Keratinocyte (primary cell): Measurements from ENCODE around the gene NLRP11. TPM values are rescaled to one million over a fixed set of nuclear protein-coding genes. Genes with fewer than 3 reads are reported as not detected.
"Not testable (repeated sequence)": the region's sequence is repeated elsewhere in the genome, so short reads cannot be mapped to it uniquely, and the experiment has no call there.

Source experiments
- DNase-seq: peaks from one replicate; pipeline ENCODE4 v3.0.0-alpha.2; 2011; ENCODE audit warnings: low read depth, missing footprints, low spot score
- FAIRE-seq: peaks from 2 replicates; lab custom pipeline; 2011; peaks lifted over from hg19 to GRCh38; lab: Jason Lieb, UNC
- H2AFZ ChIP-seq: 2 replicates; pipeline ENCODE4 v1.6.0; 2012; ENCODE audit warnings: low read length, control low read depth, inconsistent platforms; ENCODE audit not compliant: control insufficient read depth
- H3K27ac ChIP-seq: 2 replicates; pipeline ENCODE4 v1.5.1; 2011; ENCODE audit warnings: low read length; ENCODE audit not compliant: control insufficient read depth, insufficient read depth
- H3K27me3 ChIP-seq: 3 replicates; pipeline ENCODE4 v1.6.0; 2011; ENCODE audit warnings: low read length; ENCODE audit not compliant: control insufficient read depth, insufficient read depth; ENCODE audit errors: extremely low read depth
- H3K36me3 ChIP-seq, 2 experiments: 2 replicates in 1 of 2; 3 replicates in 1 of 2; pipeline ENCODE4 v1.5.1; 2011; ENCODE audit warnings: low read length in 2 of 2, mild to moderate bottlenecking in 1 of 2; ENCODE audit not compliant: control insufficient read depth in 2 of 2, insufficient read depth in 2 of 2; ENCODE audit errors: extremely low read depth in 1 of 2
- H3K4me1 ChIP-seq: 3 replicates; pipeline ENCODE4 v1.5.1; 2011; ENCODE audit warnings: low read length; ENCODE audit not compliant: control insufficient read depth, insufficient read depth; ENCODE audit errors: extremely low read depth
- H3K4me2 ChIP-seq: 3 replicates; pipeline ENCODE4 v1.6.0; 2011; ENCODE audit warnings: low read depth, low read length; ENCODE audit not compliant: control insufficient read depth, insufficient read depth; ENCODE audit errors: extremely low read depth
- H3K4me3 ChIP-seq, 3 experiments: fragments of 200-600 bp in 1 of 3; sonication (generic) in 1 of 3; 2 replicates in 2 of 3; 3 replicates in 1 of 3; pipeline ENCODE4 v1.5.1; 2011 to 2016; ENCODE audit warnings: low read length in 3 of 3, mild to moderate bottlenecking in 3 of 3, control low read depth in 2 of 3, inconsistent platforms in 1 of 3, low read depth in 1 of 3, mixed read lengths in 1 of 3, mixed run types in 1 of 3, moderate library complexity in 1 of 3; ENCODE audit not compliant: control insufficient read depth in 2 of 3, insufficient read depth in 2 of 3; ENCODE audit errors: extremely low read depth in 1 of 3
- H3K79me2 ChIP-seq: 2 replicates; pipeline ENCODE4 v1.6.0; 2012; ENCODE audit warnings: low read length; ENCODE audit not compliant: control insufficient read depth, insufficient read depth
- H3K9ac ChIP-seq: 3 replicates; pipeline ENCODE4 v1.6.0; 2011; ENCODE audit warnings: low read length; ENCODE audit not compliant: control insufficient read depth, insufficient read depth; ENCODE audit errors: extremely low read depth
- H3K9me1 ChIP-seq: 3 replicates; pipeline ENCODE4 v1.6.0; 2011; ENCODE audit warnings: low read length; ENCODE audit not compliant: control insufficient read depth, insufficient read depth; ENCODE audit errors: extremely low read depth
- H3K9me3 ChIP-seq: 2 replicates; pipeline ENCODE4 v1.5.1; 2012; ENCODE audit warnings: low read depth, low read length; ENCODE audit not compliant: control insufficient read depth
- H4K20me1 ChIP-seq: 3 replicates; pipeline ENCODE4 v1.6.0; 2011; ENCODE audit warnings: low read length; ENCODE audit not compliant: control insufficient read depth, insufficient read depth; ENCODE audit errors: extremely low read depth
- CTCF ChIP-seq, 3 experiments: IDR thresholded peaks in 1 of 3; conservative IDR thresholded peaks in 1 of 3; optimal IDR thresholded peaks in 1 of 3; 2 replicates in 2 of 3; 3 replicates in 1 of 3; pipeline versions ENCODE3 to v1.5.1; 2011; ENCODE audit warnings: low read length in 3 of 3, mild to moderate bottlenecking in 3 of 3, moderate library complexity in 2 of 3, control low read depth in 1 of 3, inconsistent platforms in 1 of 3; ENCODE audit not compliant: insufficient read depth in 2 of 3; ENCODE audit errors: extremely low read depth in 1 of 3
- EZH2 ChIP-seq: IDR thresholded peaks from one replicate; pipeline ENCODE4 v1.6.1; 2012; ENCODE audit warnings: inconsistent platforms, mild to moderate bottlenecking, low read length, moderate library complexity
- dilution Hi-C: fragments of 300-500 bp; cut with MboI; formaldehyde crosslinking; loops from one replicate; pipeline ENCODE4 v1.7.0; 2020; ENCODE audit warnings: low sequenced_read_pairs; ENCODE audit not compliant: extremely low pct_ligation_motif_present
- polyA plus RNA-seq, 5 experiments: library from polyadenylated mRNA; depleted of rRNA in 3 of 5; stranded (reverse) in 3 of 5; stranded (forward) in 1 of 5; unstranded in 1 of 5; fragments of >200 nt; gene quantifications; 1 replicate in 1 of 5; 2 replicates in 3 of 5; 3 replicates in 1 of 5; pipeline versions ENCODE4 v1.2.1 to v1.2.3, GENCODE V29; 2011 to 2012; ENCODE audit warnings: missing spikeins in 2 of 5, low read depth in 1 of 5, low replicate concordance in 1 of 5

Gene NLRP11
- polyA plus RNA-seq, 1 donor (not counting 4 experiments of a cell fraction or from before 2014, with no cell fraction given): not detected

DNA sequence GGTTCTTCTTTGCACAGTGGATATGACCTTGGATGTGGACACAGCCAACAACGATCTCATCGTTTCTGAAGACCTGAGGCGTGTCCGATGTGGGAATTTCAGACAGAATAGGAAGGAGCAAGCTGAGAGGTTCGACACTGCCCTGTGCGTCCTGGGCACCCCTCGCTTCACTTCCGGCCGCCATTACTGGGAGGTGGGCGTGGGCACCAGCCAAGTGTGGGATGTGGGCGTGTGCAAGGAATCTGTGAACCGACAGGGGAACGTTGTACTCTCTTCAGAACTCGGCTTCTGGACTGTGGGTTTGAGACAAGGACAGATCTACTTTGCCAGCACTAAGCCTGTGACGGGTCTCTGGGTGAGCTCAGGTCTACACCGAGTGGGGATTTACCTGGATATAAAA, 53.5 kb downstream of the NLRP11 start:
- Histone ChIP-seq H3K9ac (no peak overlapping the region), H2AFZ (no peak overlapping the region), H3K4me2 (no peak overlapping the region), H3K79me2 (no peaks in the 10 kb centered on the region), H3K9me3 (no peaks in the 10 kb centered on the region), H3K4me3 (no peak overlapping the region), H3K27me3 (no peaks in the 10 kb centered on the region), H3K9me1 (no peaks in the 10 kb centered on the region), H3K4me1 (no peaks in the 10 kb centered on the region), H4K20me1 (no peaks in the 10 kb centered on the region), H3K27ac (no peak overlapping the region), H3K36me3 (no peaks in the 10 kb centered on the region)
- dilution Hi-C loops: no loop called here
- DNase-seq (no peak), FAIRE-seq (no peak)
- no peak for TF ChIP-seq EZH2
- TF ChIP-seq CTCF (optimal IDR thresholded peaks at IDR 0.05 in 1 of 3, IDR thresholded peaks at IDR 0.05 in 1 of 3, conservative IDR thresholded peaks at IDR 0.05 in 1 of 3; ENCODE audit: extremely low read depth in 1 of 3, insufficient read depth in 2 of 3, low read length in 3 of 3): no peak

- no peak for DNase-seq
- no peak for FAIRE-seq
- H3K9ac ChIP-seq: no peak overlapping the region
- TF ChIP-seq EZH2 (no peak), CTCF (optimal IDR thresholded peaks at IDR 0.05 in 1 of 3, IDR thresholded peaks at IDR 0.05 in 1 of 3, conservative IDR thresholded peaks at IDR 0.05 in 1 of 3; ENCODE audit: extremely low read depth in 1 of 3, insufficient read depth in 2 of 3, low read length in 3 of 3) (no peak)
- dilution Hi-C loops: no loop called here
- H3K27me3 ChIP-seq: no peaks in the 10 kb centered on the region
- H3K36me3 ChIP-seq: no peaks in the 10 kb centered on the region
- no peaks in the 10 kb centered on the region for H3K79me2 ChIP-seq
- H3K4me3 ChIP-seq: no peak overlapping the region
- H3K27ac ChIP-seq: no peak overlapping the region
- H3K9me3 ChIP-seq: no peaks in the 10 kb centered on the region
- H4K20me1 ChIP-seq: no peaks in the 10 kb centered on the region
- H3K4me2 ChIP-seq: no peak overlapping the region
- H3K4me1 ChIP-seq: no peaks in the 10 kb centered on the region
- H2AFZ ChIP-seq: no peak overlapping the region
- no peaks in the 10 kb centered on the region for H3K9me1 ChIP-seq
Observed at GRCh38 chr19:55777528-55777927, 54.3 kb downstream of the NLRP11 start.

DNA sequence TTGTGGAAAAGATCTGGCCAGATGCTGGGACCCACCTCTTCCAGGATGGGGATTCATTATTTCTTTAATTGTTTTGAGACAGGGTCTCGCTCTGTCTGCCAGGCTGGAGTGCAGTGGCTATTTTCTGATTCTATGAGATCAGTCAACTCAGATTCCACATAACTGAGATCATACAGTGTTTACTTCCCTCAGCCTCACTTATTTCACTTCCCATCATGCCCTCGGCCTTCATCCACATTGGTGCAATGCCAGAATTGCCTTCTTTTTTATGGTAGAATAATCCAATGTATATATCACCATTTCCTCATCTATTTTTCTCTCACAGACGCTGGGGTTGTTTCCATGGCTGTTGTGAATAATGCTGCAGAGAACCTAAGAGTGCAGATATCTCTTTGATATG, 62.2 kb downstream of the NLRP11 start:
- H3K27me3 ChIP-seq, H2AFZ ChIP-seq, H3K9ac ChIP-seq, H3K27ac ChIP-seq, FAIRE-seq, DNase-seq, H3K36me3 ChIP-seq, H3K79me2 ChIP-seq, H3K9me1 ChIP-seq, H3K9me3 ChIP-seq, dilution Hi-C loops, H3K4me3 ChIP-seq, H3K4me1 ChIP-seq, H4K20me1 ChIP-seq, H3K4me2 ChIP-seq: not testable (repeated sequence)

DNA sequence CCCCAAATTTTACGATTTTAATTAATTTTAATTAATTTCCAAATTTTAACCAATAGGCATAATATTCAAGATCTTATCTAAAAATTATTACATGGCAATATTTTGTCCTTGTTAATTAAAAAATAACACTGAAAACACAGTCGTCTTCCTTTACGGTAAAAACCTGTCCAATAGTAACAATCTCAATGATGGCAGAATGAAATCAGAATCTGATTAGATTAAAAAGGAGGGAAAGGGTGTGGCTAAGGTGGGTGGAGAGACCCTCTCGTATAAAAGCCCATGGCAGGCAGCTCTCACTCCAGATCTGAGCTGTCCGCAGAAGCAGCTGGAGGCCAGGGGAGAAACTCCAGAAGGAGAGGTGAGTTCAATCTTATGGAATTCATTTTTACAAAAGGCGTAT, 63.0 kb downstream of the NLRP11 start, which contains the start of gene RFPL4AL1:
RFPL4AL1 (plus strand) TSS at position 301 of the 400 bp plus-strand sequence. CDS start 2,687 bp downstream, outside the sequence.
- H3K27ac ChIP-seq, dilution Hi-C loops, H2AFZ ChIP-seq, FAIRE-seq, H3K9me3 ChIP-seq, H3K27me3 ChIP-seq, H3K79me2 ChIP-seq, H4K20me1 ChIP-seq, H3K4me2 ChIP-seq, H3K36me3 ChIP-seq, H3K9ac ChIP-seq, H3K9me1 ChIP-seq, H3K4me1 ChIP-seq, DNase-seq, H3K4me3 ChIP-seq: not testable (repeated sequence)
